Adipocyte (in vitro differentiated cells): ENCODE results near the gene VSIG10L.

Experiments used
- DNase-seq: peaks from one replicate; pipeline ENCODE4 v3.0.0-alpha.2; 2015; ENCODE audit warnings: low read depth
- H3K27me3 ChIP-seq: replicated peaks from 2 replicates; pipeline ENCODE4 v1.7.0; 2013; ENCODE audit warnings: mild to moderate bottlenecking, low read length, moderate library complexity; ENCODE audit not compliant: control insufficient read depth, insufficient read depth
- H3K36me3 ChIP-seq: 2 replicates; pipeline ENCODE4 v1.7.0; 2013; ENCODE audit warnings: low read length, mild to moderate bottlenecking, moderate library complexity; ENCODE audit not compliant: control insufficient read depth, insufficient read depth, severe bottlenecking
- H3K4me1 ChIP-seq: 2 replicates; pipeline ENCODE4 v1.7.0; 2013; ENCODE audit warnings: mild to moderate bottlenecking, low read length, moderate library complexity; ENCODE audit not compliant: control insufficient read depth, insufficient read depth
- H3K4me3 ChIP-seq: 2 replicates; pipeline ENCODE4 v1.7.0; 2013; ENCODE audit warnings: mild to moderate bottlenecking, low read length, moderate library complexity
- H3K9ac ChIP-seq: 2 replicates; pipeline ENCODE4 v1.7.0; 2013; ENCODE audit warnings: mild to moderate bottlenecking, low read length, moderate library complexity
- H3K9me3 ChIP-seq: 2 replicates; pipeline ENCODE4 v1.7.0; 2013; ENCODE audit warnings: mild to moderate bottlenecking, low read length, moderate library complexity; ENCODE audit not compliant: control insufficient read depth

The VSIG10L gene

DNA sequence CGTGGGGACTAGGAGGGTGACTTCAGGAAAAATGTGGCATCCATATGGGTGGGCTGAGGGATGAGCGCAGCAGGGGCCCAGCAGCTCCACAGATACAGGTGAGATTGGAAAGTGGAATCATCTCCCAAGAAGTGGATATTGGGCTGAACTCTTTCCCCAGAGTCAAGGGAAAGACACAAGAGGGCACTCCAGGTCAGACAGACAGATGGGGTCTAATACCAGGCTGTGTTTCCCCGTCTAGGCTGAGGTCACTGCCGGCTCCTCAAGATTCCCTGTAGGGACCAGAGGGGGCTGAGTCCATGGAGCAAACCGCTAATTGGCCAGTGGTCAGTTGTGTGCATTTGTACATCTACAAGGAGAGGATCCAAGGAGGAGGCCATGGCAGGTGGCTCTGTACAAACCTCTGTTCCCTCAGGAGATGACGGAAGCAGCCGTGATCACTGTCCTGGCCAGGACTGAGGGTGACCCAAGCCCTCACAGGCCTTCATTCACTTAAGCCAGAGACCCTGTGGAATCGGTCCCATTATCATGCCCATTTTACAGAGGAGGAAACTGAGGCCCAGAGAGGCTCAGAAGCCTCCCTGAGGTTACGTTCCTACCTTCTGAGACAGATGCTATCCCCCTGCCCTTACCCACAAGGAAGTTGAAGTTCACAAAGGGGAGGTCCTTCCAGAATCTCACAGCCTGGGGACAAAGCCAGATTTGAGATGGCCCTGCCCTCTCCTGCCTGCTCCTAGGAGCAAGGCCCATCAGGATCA is 45.4 kb downstream of the VSIG10L start:
- DNase-seq, result no peak
- peaks cover 28% of the 10 kb centered on the region for H3K27me3 ChIP-seq
- no peak overlapping the region for H3K9ac ChIP-seq
- H3K4me3 ChIP-seq, result no peak overlapping the region
- no peaks in the 10 kb centered on the region for H3K36me3 ChIP-seq
- no peaks in the 10 kb centered on the region for H3K4me1 ChIP-seq
- H3K9me3 ChIP-seq, result no peaks in the 10 kb centered on the region

DNA sequence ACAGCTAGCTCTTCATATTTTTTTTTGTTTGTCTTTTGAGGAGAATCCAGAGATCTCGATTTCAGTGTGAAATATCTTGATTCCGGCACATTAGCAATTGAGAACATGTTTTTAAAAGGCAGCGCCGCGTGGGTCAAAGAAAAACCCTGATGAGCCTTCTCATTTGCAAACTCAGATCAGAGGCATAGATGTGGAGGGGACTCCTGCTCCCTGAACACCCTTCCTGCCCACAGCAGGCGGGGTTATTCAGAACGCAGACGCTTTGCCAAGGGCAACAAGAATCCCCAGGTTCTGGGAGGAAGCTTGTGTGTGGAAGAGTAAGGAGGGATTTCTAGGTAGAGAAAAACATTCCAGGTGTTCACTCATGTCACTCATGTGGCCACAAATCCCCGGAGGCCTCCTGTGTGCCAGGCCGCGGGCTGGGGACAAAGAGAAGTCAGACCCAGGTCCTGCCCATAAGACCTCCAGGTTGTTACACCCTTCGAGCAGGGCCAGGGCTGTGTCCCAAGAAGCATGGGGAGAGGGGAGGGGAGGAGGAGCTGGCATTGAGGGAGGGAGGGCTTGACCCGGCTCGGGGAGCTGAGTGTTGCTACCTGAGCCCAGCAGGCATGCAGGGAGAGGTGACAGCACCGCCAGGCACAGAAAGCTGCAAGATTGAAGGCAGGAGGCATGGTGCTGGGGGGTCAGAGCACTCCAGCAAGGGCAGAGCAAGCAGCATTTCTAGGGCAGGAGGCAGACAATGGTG is 46.4 kb downstream of the VSIG10L start:
- Histone ChIP-seq H3K9me3 (no peaks in the 10 kb centered on the region), H3K4me3 (no peak overlapping the region), H3K36me3 (no peaks in the 10 kb centered on the region), H3K4me1 (no peaks in the 10 kb centered on the region), H3K27me3 (peaks cover 28% of the 10 kb centered on the region), H3K9ac (no peak overlapping the region)
- DNase-seq, result no peak

- Histone ChIP-seq H3K4me3 (no peak overlapping the region), H3K36me3 (no peaks in the 10 kb centered on the region)
- no peak for DNase-seq
Observed at GRCh38 chr19:51294977-51295375, 47.0 kb downstream of the VSIG10L start.

DNA sequence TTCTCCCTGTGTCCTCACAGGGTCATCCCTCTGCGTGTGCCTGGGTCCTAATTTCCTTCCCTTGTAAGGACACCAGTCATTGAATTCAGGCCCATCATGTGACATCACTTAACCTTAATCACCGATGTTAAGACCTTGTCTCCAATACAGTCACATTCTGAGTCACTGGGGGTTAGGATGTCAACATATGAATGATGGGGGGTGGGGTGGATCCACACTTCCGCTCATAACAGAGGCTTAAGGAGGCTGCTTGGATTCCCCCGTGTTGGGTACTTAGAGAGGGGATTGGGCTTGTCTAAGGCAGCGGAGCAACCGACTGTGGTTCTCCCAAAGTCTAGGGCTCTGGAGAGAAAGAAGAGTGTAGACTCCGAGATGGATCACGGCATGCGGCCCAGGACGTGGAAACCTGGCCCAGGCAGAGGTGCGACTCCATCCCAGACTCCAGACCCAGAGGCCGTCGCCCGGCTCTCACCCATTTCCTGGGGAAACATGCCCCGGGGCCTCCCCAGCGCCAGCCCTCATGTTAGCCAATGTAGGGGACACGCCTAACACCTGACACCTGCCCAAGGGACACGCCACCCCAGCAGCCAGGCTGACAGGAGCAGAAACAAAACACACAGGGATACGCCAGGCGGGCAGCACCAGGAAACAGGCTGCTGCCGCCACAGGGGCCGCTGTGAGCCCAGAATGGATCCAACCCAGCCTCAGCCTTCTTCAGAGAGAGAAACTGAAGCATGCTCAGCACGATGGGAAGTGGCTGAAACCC is 47.5 kb downstream of the VSIG10L start:
- Histone ChIP-seq H3K4me3 (no peak overlapping the region), H3K9ac (no peak overlapping the region), H3K27me3 (peaks cover 24% of the 10 kb centered on the region), H3K36me3 (no peaks in the 10 kb centered on the region), H3K4me1 (no peaks in the 10 kb centered on the region), H3K9me3 (peaks cover 4% of the 10 kb centered on the region)
- DNase-seq, result no peak

More at GRCh38 chr19:51294977-51295375, 47.0 kb downstream of the VSIG10L start:
- Histone ChIP-seq H3K9ac (no peak overlapping the region), H3K4me1 (no peaks in the 10 kb centered on the region), H3K27me3 (peaks cover 24% of the 10 kb centered on the region), H3K9me3 (no peaks in the 10 kb centered on the region)

DNA sequence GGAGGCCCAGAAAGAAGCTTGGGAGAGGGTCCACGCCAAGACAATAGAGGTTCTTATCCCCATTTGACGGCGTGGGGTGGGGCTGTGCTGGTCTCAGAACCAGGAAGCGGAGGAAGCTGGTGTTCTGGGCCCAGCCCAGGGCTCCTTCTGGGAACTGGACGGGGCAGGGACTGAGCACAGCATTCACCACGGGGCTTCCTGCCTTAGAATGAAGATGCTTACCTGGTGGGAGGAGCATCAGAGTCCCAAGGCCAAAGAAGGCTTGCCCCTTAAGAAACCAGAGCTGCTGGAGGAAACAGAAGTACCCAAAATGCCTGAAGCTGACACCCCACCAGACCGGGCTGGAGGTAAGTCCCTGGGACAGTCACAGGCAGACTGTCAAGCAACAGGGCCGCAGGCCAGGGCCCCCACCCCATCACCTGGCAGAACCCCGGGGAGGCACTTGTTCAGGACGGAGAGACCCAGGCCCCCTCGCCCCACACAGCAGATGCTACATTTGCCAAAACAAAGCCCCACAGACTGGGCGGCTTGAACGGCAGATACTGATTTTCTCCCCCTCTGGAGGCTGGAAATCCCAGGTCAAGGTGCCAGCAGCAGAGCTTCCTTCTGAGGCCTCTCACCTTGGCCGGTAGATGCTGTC is 48.2 kb downstream of the VSIG10L start:
- Histone ChIP-seq H3K9ac (no peak overlapping the region), H3K27me3 (peaks cover 24% of the 10 kb centered on the region), H3K4me3 (no peak overlapping the region), H3K9me3 (peaks cover 4% of the 10 kb centered on the region), H3K4me1 (no peaks in the 10 kb centered on the region), H3K36me3 (no peaks in the 10 kb centered on the region)
- DNase-seq, result no peak

DNA sequence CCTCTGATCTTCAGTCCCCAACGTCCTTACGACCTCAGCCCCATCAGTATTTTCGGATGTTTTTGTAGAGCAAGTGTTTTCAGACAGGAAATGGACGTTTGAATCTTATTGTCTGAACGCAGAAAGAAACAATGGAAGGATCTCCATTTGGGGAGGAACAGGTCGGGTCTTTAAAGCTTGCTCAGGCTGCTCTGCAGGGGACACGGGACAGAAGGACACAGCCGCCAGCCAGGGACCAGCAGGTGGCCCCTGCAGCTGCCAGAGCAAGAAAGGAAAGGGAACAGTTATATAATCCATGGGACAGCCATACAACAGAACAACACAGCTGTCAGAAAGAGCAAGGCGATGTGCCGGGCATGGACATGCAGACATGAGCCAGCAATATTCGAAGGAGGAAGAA is 49.0 kb downstream of the VSIG10L start:
- peaks cover 4% of the 10 kb centered on the region for H3K9me3 ChIP-seq
- no peaks in the 10 kb centered on the region for H3K36me3 ChIP-seq
- no peak for DNase-seq
- H3K4me1 ChIP-seq, result no peaks in the 10 kb centered on the region
- H3K27me3 ChIP-seq, result peaks cover 24% of the 10 kb centered on the region
- H3K4me3 ChIP-seq, result no peak overlapping the region
- no peak overlapping the region for H3K9ac ChIP-seq

DNA sequence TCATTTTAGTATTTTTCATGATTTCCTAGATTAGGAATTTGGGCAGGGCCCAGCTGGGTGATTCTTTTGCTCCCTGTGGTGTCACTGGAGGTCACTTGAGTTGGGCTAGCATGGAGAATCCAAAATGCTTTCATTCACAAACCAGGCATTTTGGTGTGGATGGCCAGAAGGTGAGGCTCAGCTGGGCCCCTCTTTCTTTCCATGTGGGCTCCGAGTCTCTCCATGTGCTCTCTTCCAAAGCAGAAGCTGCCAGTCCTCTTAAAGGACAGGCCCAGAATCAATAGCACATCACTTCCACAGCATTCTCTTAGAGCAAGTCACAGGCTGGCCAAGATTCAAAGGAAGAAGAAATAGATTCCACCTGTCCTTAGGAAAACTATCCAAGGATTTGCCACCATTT is 52.3 kb downstream of the VSIG10L start:
- Histone ChIP-seq H3K4me1 (no peaks in the 10 kb centered on the region), H3K9me3 (peaks cover 4% of the 10 kb centered on the region), H3K36me3 (no peaks in the 10 kb centered on the region), H3K27me3 (peaks cover 14% of the 10 kb centered on the region), H3K9ac (no peak overlapping the region), H3K4me3 (no peak overlapping the region)
- DNase-seq, result no peak

DNA sequence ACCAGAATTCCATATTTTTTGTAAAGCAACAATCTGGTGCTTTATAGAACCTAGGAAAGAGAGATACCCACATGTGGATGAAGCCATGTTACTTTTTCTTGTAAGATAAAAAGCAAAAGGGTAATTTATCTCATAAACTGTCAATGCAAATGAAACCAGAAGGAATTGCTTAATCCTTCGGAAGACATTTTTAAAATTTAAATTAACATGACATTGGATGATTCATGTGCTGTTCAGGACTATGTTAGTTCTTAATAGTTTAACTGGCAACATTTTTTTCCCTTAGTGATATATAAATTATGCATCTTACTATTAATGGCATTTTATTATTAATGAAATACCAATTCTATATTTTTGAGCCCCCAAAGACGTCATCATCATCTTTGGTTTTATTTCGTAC is 56.3 kb downstream of the VSIG10L start:
- H3K9me3 ChIP-seq, result peaks cover 17% of the 10 kb centered on the region
- no peak overlapping the region for H3K4me3 ChIP-seq
- H3K36me3 ChIP-seq, result no peaks in the 10 kb centered on the region
- peaks cover 4% of the 10 kb centered on the region for H3K27me3 ChIP-seq
- no peak overlapping the region for H3K9ac ChIP-seq
- H3K4me1 ChIP-seq, result no peaks in the 10 kb centered on the region
- DNase-seq, result no peak

- Histone ChIP-seq H3K4me1 (no peaks in the 10 kb centered on the region), H3K36me3 (no peaks in the 10 kb centered on the region), H3K9me3 (peaks cover 12% of the 10 kb centered on the region), H3K9ac (no peak overlapping the region), H3K4me3 (no peak overlapping the region), H3K27me3 (peaks cover 16% of the 10 kb centered on the region)
- no peak for DNase-seq
Observed at GRCh38 chr19:51282335-51282734, 59.6 kb downstream of the VSIG10L start.
